IMR-90 (cell line): Measurements from ENCODE around the gene DENND1A. TPM values are rescaled to one million over a fixed set of nuclear protein-coding genes. Genes with fewer than 3 reads are reported as not detected.

Experiments
- ATAC-seq: fragments of 200-7000 bp; cut with Tn5 transposase; 2 replicates; pipeline ENCODE4 v1.9.1; 2020; ENCODE audit warnings: low read depth, mild to moderate bottlenecking, moderate library complexity
- BruUV-seq: library from RNA; stranded (reverse); fragments of 400-500 nt; replicated peaks from 2 replicates; lab custom pipeline; 2021; lab: Mats Ljungman, UMichigan
- CTCF ChIA-PET: fragments of 300-600 bp; formaldehyde crosslinking; extraction: SDS; loops from one replicate; lab custom pipeline; 2021; ENCODE audit warnings: antibody characterized with exemption; lab: Yijun Ruan, JAX
- POLR2A ChIA-PET: fragments of 300-600 bp; sonication (Branson Sonifier 250); formaldehyde crosslinking; loops from one replicate; lab custom pipeline; 2022; ENCODE audit warnings: antibody characterized with exemption; ENCODE audit not compliant: unreplicated experiment; lab: Charles Lee
- DNase-seq: peaks from one replicate; pipeline ENCODE4 v3.0.0; 2013
- H2AFZ ChIP-seq: replicated peaks from 2 replicates; pipeline ENCODE3; 2013; ENCODE audit warnings: low read length, mild to moderate bottlenecking; ENCODE audit not compliant: poor library complexity
- H2AK5ac ChIP-seq: 2 replicates; pipeline ENCODE4 v1.6.1; 2013; ENCODE audit warnings: low read depth, low read length, inconsistent platforms
- H2AK9ac ChIP-seq: replicated peaks from 2 replicates; pipeline ENCODE3; 2013; ENCODE audit warnings: mild to moderate bottlenecking, low read depth, low read length, moderate library complexity; ENCODE audit not compliant: poor library complexity
- H2BK120ac ChIP-seq: 2 replicates; pipeline ENCODE4 v1.6.1; 2013; ENCODE audit warnings: low read depth, low read length, inconsistent platforms
- H2BK15ac ChIP-seq: 3 replicates; pipeline ENCODE4 v1.6.1; 2013; ENCODE audit warnings: low read depth, low read length, inconsistent platforms
- H2BK20ac ChIP-seq: 2 replicates; pipeline ENCODE4 v1.6.1; 2013; ENCODE audit warnings: low read depth, mild to moderate bottlenecking, inconsistent platforms, low read length, moderate library complexity
- H2BK5ac ChIP-seq: 2 replicates; pipeline ENCODE4 v1.6.1; 2013; ENCODE audit warnings: mild to moderate bottlenecking, low read depth, low read length, inconsistent platforms; ENCODE audit not compliant: poor library complexity, severe bottlenecking
- H3K14ac ChIP-seq: replicated peaks from 2 replicates; pipeline ENCODE4 v1.6.1; 2013; ENCODE audit warnings: low read depth, low read length, inconsistent platforms
- H3K18ac ChIP-seq: 2 replicates; pipeline ENCODE4 v1.6.1; 2013; ENCODE audit warnings: low read depth, low read length, control low read depth
- H3K23ac ChIP-seq: 2 replicates; pipeline ENCODE4 v1.6.1; 2013; ENCODE audit warnings: low read depth, low read length, inconsistent platforms
- H3K27ac ChIP-seq: 2 replicates; pipeline ENCODE4 v1.5.1; 2013; ENCODE audit warnings: mild to moderate bottlenecking, control low read depth, low read length; ENCODE audit not compliant: insufficient read depth
- H3K27me3 ChIP-seq: 2 replicates; pipeline ENCODE4 v1.6.1; 2013; ENCODE audit warnings: low read length; ENCODE audit not compliant: control insufficient read depth, insufficient read depth
- H3K36me3 ChIP-seq: 2 replicates; pipeline ENCODE4 v1.6.1; 2013; ENCODE audit warnings: low read length, mixed read lengths; ENCODE audit not compliant: control insufficient read depth, insufficient read depth
- H3K4ac ChIP-seq: 2 replicates; pipeline ENCODE4 v1.6.1; 2013; ENCODE audit warnings: low read depth, low read length, inconsistent platforms
- H3K4me1 ChIP-seq: 2 replicates; pipeline ENCODE4 v1.6.1; 2013; ENCODE audit warnings: low read length, mixed read lengths; ENCODE audit not compliant: control insufficient read depth, insufficient read depth
- H3K4me2 ChIP-seq: 2 replicates; pipeline ENCODE4 v1.6.1; 2013; ENCODE audit warnings: low read depth, mild to moderate bottlenecking, control low read depth, low read length, moderate library complexity
- H3K4me3 ChIP-seq: 2 replicates; pipeline ENCODE4 v1.5.1; 2013; ENCODE audit warnings: low read depth, mild to moderate bottlenecking, control low read depth, low read length, moderate library complexity; ENCODE audit not compliant: insufficient read depth
- H3K56ac ChIP-seq: 2 replicates; pipeline ENCODE4 v1.6.1; 2013; ENCODE audit warnings: low read length, inconsistent platforms; ENCODE audit not compliant: insufficient read depth; ENCODE audit errors: extremely low read depth
- H3K79me1 ChIP-seq, 2 experiments: 2 replicates each; pipeline ENCODE4 v1.6.1; 2013; ENCODE audit warnings: low read length in 2 of 2, inconsistent platforms in 1 of 2, low read depth in 1 of 2
- H3K9ac ChIP-seq: 2 replicates; pipeline ENCODE4 v1.6.1; 2013; ENCODE audit warnings: low read depth, low read length, control low read depth
- H3K9me1 ChIP-seq: 2 replicates; pipeline ENCODE4 v1.6.1; 2013; ENCODE audit warnings: low read length, inconsistent platforms; ENCODE audit not compliant: insufficient read depth
- H3K9me3 ChIP-seq: 2 replicates; pipeline ENCODE4 v1.6.1; 2013; ENCODE audit warnings: low read length; ENCODE audit not compliant: control insufficient read depth, insufficient read depth
- H4K20me1 ChIP-seq: 2 replicates; pipeline ENCODE4 v1.6.1; 2013; ENCODE audit warnings: low read length, inconsistent platforms; ENCODE audit not compliant: insufficient read depth
- H4K5ac ChIP-seq: 2 replicates; pipeline ENCODE4 v1.6.1; 2013; ENCODE audit warnings: mild to moderate bottlenecking, low read depth, low read length, control low read depth
- H4K8ac ChIP-seq, 2 experiments: 2 replicates each; pipeline ENCODE4 v1.6.1; 2013; ENCODE audit warnings: low read depth in 2 of 2, low read length in 2 of 2, control low read depth in 1 of 2, inconsistent platforms in 1 of 2
- H4K91ac ChIP-seq: 2 replicates; pipeline ENCODE4 v1.6.1; 2013; ENCODE audit warnings: low read depth, low read length, inconsistent platforms; ENCODE audit not compliant: insufficient read depth
- BHLHE40 ChIP-seq: fragments of 150-350 bp; IDR thresholded peaks from 2 replicates; pipeline ENCODE4 v1.6.1; 2016; ENCODE audit warnings: mild to moderate bottlenecking, low read depth, low read length
- CEBPB ChIP-seq: IDR thresholded peaks from 2 replicates; pipeline ENCODE4 v1.6.1; 2012; ENCODE audit warnings: low read depth, low read length, improper control_type of control experiment
- CHD1 ChIP-seq: IDR thresholded peaks from 2 replicates; pipeline ENCODE4 v1.6.1; 2012; ENCODE audit warnings: low read depth, low read length, improper control_type of control experiment
- ELK1 ChIP-seq: fragments of 150-350 bp; IDR thresholded peaks from 2 replicates; pipeline ENCODE4 v1.6.1; 2016; ENCODE audit warnings: low read depth, mild to moderate bottlenecking, low read length, moderate library complexity, borderline replicate concordance
- FOS ChIP-seq: fragments of 150-350 bp; IDR thresholded peaks from 2 replicates; pipeline ENCODE4 v1.6.1; 2016; ENCODE audit warnings: low read depth, low read length
- MAFK ChIP-seq: IDR thresholded peaks from 2 replicates; pipeline ENCODE4 v1.6.1; 2012; ENCODE audit warnings: low read depth, low read length, improper control_type of control experiment
- MXI1 ChIP-seq: IDR thresholded peaks from 2 replicates; pipeline ENCODE4 v1.6.1; 2012; ENCODE audit warnings: low read depth, mild to moderate bottlenecking, low read length, moderate library complexity, borderline replicate concordance
- NFE2L2 ChIP-seq: fragments of 150-350 bp; IDR thresholded peaks from 2 replicates; pipeline ENCODE4 v1.6.1; 2016; ENCODE audit warnings: low read depth, mild to moderate bottlenecking, low read length
- POLR2A ChIP-seq: IDR thresholded peaks from 2 replicates; pipeline ENCODE4 v1.6.1; 2012; ENCODE audit warnings: mild to moderate bottlenecking, low read depth, low read length
- RCOR1 ChIP-seq: IDR thresholded peaks from 2 replicates; pipeline ENCODE4 v1.6.1; 2012; ENCODE audit warnings: mild to moderate bottlenecking, low read length, improper control_type of control experiment; ENCODE audit not compliant: insufficient replicate concordance
- RFX5 ChIP-seq: IDR thresholded peaks from 2 replicates; pipeline ENCODE4 v1.8.0; 2012; ENCODE audit warnings: low read depth, mild to moderate bottlenecking, low read length, moderate library complexity
- SMC3 ChIP-seq: fragments of 150-350 bp; IDR thresholded peaks from 2 replicates; pipeline ENCODE4 v1.6.1; 2016; ENCODE audit warnings: low read depth, mild to moderate bottlenecking, antibody characterized with exemption, low read length, moderate library complexity
- USF2 ChIP-seq: fragments of 150-350 bp; IDR thresholded peaks from 2 replicates; pipeline ENCODE4 v1.6.1; 2017; ENCODE audit warnings: mild to moderate bottlenecking, antibody characterized with exemption, low read length, low read depth
- WGBS, 2 experiments: methylation state at CpG; one replicate each; pipeline versions ENCODE4 v1.1.5 to v1.1.7; 2013; ENCODE audit warnings: missing lambda C conversion rate in 2 of 2; ENCODE audit not compliant: insufficient read length in 1 of 2; ENCODE audit errors: extremely low coverage in 2 of 2; 5-methylcytosine and 5-hydroxymethylcytosine counted together
- dilution Hi-C: fragments of 300-500 bp; cut with HindIII; formaldehyde crosslinking; loops from one replicate; pipeline ENCODE4 v1.14.3; 2018; ENCODE audit warnings: low sequenced_read_pairs; ENCODE audit not compliant: unreplicated experiment
- in situ Hi-C: fragments of 300-500 bp; cut with MboI; formaldehyde crosslinking; loops from 3 replicates; pipeline ENCODE4 v1.14.3; 2019; ENCODE audit warnings: low sequenced_read_pairs, inconsistent platforms, mixed read lengths
- intact Hi-C: fragments of 100-400 bp; cut with micrococcal nuclease; formaldehyde crosslinking; loops from 2 replicates; pipeline ENCODE4 v1.10.0; 2022
- polyA plus RNA-seq, 3 experiments: library from polyadenylated mRNA; depleted of rRNA; stranded (reverse); fragments of >200 nt; gene quantifications; 2 replicates each; pipeline ENCODE4 v1.2.3, GENCODE V29; 2012; ENCODE audit warnings: low replicate concordance in 1 of 3
- total RNA-seq: library from RNA; depleted of rRNA; stranded (reverse); fragments of >200 nt; gene quantifications from 2 replicates; pipeline ENCODE4 v1.2.3, GENCODE V29; 2012
- TF ChIP-seq, protein P1 (sequence below): conservative IDR thresholded peaks from 2 replicates; pipeline ENCODE4 v1.5.1; 2012; ENCODE audit warnings: mild to moderate bottlenecking, low read depth, low read length, improper control_type of control experiment

Gene DENND1A
- total and polyA plus RNA-seq, 2 of the 4 experiments (the other 2 are of a cell fraction), result 21.4 to 27.6 TPM

GRCh38 chr9:123497830-123498229, 432.1 kb downstream of the DENND1A start:
- no peaks in the 10 kb centered on the region for H4K20me1 ChIP-seq
- no peaks in the 10 kb centered on the region for H3K36me3 ChIP-seq
- H3K27me3 ChIP-seq, result no peaks in the 10 kb centered on the region
- H3K79me1 ChIP-seq, result no peaks in the 10 kb centered on the region
- no peak overlapping the region for H3K4me2 ChIP-seq
- in situ Hi-C loops (no loop called here), intact Hi-C loops (no loop called here), dilution Hi-C loops (no loop called here)
- no peaks in the 10 kb centered on the region for H3K9me1 ChIP-seq
- ChIA-PET CTCF (no interaction called here), POLR2A (no interaction called here)
- no CpG with 5 or more reads among the region's 1 CpG for WGBS, 2 experiments
- H2BK20ac ChIP-seq, result no peak overlapping the region
- H3K23ac ChIP-seq, result no peak overlapping the region
- no peak overlapping the region for H2BK15ac ChIP-seq
- H2AFZ ChIP-seq, result no peak overlapping the region
- H4K91ac ChIP-seq, result no peak overlapping the region
- no peaks in the 10 kb centered on the region for H3K9me3 ChIP-seq
- no peak for ATAC-seq
- no peaks in the 10 kb centered on the region for H3K4me1 ChIP-seq
- no peak overlapping the region for H3K4me3 ChIP-seq
- no peak overlapping the region for H3K27ac ChIP-seq
- no peak overlapping the region for H2BK120ac ChIP-seq
- DNase-seq, result no peak
- no peak overlapping the region for H3K9ac ChIP-seq
- H3K14ac ChIP-seq, result no peak overlapping the region
- H3K18ac ChIP-seq, result no peak overlapping the region
- H2AK5ac ChIP-seq, result no peak overlapping the region
- no peak overlapping the region for H4K5ac ChIP-seq
- no peak overlapping the region for H3K56ac ChIP-seq
- no TSS peak for BruUV-seq
- no peak overlapping the region for H2AK9ac ChIP-seq
- H3K4ac ChIP-seq, result no peak overlapping the region
- TF ChIP-seq ELK1 (no peak), RCOR1 (no peak), FOS (no peak), MXI1 (no peak), SMC3 (no peak), MAFK (no peak), NFE2L2 (no peak), BHLHE40 (no peak), USF2 (no peak), CEBPB (no peak), POLR2A (no peak), CHD1 (no peak), RFX5 (no peak)
- TF ChIP-seq, protein P1, sequence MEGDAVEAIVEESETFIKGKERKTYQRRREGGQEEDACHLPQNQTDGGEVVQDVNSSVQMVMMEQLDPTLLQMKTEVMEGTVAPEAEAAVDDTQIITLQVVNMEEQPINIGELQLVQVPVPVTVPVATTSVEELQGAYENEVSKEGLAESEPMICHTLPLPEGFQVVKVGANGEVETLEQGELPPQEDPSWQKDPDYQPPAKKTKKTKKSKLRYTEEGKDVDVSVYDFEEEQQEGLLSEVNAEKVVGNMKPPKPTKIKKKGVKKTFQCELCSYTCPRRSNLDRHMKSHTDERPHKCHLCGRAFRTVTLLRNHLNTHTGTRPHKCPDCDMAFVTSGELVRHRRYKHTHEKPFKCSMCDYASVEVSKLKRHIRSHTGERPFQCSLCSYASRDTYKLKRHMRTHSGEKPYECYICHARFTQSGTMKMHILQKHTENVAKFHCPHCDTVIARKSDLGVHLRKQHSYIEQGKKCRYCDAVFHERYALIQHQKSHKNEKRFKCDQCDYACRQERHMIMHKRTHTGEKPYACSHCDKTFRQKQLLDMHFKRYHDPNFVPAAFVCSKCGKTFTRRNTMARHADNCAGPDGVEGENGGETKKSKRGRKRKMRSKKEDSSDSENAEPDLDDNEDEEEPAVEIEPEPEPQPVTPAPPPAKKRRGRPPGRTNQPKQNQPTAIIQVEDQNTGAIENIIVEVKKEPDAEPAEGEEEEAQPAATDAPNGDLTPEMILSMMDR, result no peak
- H2BK5ac ChIP-seq, result no peak overlapping the region
- H4K8ac ChIP-seq, result no peak overlapping the region
